Nucleus accumbens (tissue), 56 donors: Measurements from ENCODE around the gene SCD5.

ENCODE experiments used
- DNase-seq, 56 donors: peaks; one replicate each; lab custom pipeline; 2025; lab: John Stamatoyannopoulos, UW

Gene SCD5

GRCh38 chr4:82797405-82798111, 1.0 kb downstream of the SCD5 start:
- peak in 24 of 56 donors; percentile 24 to 68 (median 44) for DNase-seq

GRCh38 chr4:82797040-82797404, 1.6 kb downstream of the SCD5 start:
- peak in 16 of 56 donors; percentile 22 to 65 (median 48) for DNase-seq

GRCh38 chr4:82792912-82793649, 5.5 kb downstream of the SCD5 start:
- peak in 9 of 56 donors; percentile 15 to 58 (median 34) for DNase-seq

- no peak for DNase-seq
Measured at GRCh38 chr4:82791179-82791578, 7.4 kb downstream of the SCD5 start.

- DNase-seq, result no peak
Measured at GRCh38 chr4:82790060-82790660, 8.4 kb downstream of the SCD5 start.

DNA sequence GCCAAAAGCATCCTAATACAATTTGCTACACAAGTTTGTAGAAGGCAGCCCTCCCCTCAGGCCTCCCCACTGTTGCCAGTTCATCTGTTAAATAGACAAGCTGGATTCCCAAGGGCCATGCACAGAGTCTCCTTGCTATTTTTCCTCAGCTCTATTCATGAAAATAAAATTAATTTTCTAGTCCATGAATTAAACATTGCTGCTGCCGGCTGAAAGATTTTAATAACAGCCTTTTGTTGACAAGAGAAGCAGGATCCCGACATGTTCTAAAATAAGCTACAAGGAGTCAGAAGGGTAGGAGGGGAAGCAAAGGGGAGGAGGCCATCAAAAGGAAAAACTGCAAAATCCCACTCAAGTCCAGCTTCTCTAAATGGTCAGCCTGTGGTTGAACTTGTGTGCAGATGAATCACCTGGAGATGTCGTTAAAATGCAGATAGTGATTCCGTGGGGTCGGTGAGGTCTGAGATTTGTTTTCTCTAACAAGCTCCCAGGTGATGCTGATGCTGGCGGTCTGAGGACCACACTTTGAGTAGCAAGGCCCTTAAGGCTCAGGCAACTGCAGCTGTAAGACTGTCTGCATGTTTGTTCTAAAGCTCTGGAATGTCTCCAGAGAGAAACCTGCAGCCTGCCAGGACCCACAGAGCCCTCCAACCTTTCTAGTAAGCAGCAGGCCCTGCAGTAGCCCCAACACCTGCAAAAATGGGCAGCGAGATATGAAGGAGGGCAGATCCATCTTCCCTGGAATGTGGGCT, 9.4 kb downstream of the SCD5 start:
- DNase-seq, result no peak

DNA sequence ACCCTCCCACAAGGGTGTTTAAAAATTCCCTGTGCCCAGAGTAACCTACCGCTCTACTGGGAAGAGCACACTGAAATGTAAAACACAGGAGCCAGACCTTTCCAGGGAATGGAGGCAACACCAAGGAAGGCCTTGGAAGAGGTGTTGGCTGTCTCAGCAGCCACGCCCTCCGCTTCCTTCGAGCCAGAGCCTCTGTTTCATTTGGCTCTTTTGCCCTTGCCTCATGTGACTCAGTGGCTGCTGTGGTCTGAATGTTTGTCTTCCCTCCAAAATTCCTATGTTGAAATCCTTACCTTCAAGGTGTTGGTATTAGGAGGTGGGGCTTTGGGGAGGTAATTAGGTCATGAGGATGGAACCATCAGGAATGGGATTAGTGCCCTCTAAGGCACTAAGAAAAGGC, 11.3 kb downstream of the SCD5 start:
- DNase-seq, result no peak

DNA sequence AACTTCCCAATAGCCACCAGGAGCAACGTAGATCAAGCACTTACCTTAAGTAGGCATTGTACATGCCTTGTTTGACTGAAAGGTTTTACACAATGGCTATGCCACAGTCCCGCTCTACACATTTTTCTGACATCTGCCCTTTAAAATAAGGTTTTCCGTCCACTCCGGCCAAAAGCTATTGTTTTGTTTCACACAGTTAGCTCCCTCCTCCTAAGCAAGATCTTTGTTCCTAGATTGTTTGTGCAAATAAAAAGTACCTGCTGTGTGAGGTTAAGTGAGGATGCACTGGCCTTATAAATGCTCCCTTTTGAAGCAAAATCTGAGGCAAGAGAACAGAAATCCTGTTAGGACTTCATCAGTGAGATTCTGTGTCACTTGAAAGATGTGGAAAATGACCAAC, 11.8 kb downstream of the SCD5 start:
- no peak for DNase-seq

- peak in 16 of 56 donors; percentile 7 to 74 (median 32) for DNase-seq
Measured at GRCh38 chr4:82785611-82786400, 12.8 kb downstream of the SCD5 start.

GRCh38 chr4:82784681-82785610, 13.7 kb downstream of the SCD5 start:
- peak in 6 of 56 donors; percentile 23 to 71 (median 36) for DNase-seq

- peak in 4 of 56 donors; percentile 14 to 30 (median 28) for DNase-seq
Measured at GRCh38 chr4:82782626-82783345, 15.8 kb downstream of the SCD5 start.

GRCh38 chr4:82780752-82781231, 17.8 kb downstream of the SCD5 start:
- peak in 46 of 56 donors; percentile 3 to 83 (median 42) for DNase-seq

DNA sequence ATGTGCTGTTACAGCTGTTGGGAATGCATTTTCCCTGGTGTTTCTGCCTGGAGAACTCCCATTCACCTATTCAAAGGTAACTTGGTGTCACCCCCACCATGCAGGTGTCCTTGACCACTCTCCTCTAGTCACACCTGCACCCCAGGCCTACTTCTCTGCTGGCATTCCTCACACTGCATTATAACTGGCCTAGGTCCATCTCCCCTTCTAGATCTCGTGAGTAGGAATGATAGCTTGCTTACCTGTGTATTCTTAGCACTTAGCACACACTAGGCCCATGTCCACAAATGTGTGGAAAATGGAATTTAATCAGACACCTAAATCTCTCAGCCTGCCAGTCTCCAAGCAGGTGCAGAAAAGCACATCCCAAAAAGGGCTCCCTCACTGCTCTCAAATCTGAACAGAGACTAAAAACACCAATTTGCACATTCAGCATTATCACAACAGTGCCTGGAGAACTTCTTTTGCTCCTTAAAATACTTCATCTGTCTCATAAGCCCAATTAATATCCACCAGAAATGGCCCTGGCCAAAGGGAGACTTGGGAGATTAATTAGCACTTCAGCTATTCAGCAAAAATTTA, 18.3 kb downstream of the SCD5 start:
- no peak for DNase-seq

GRCh38 chr4:82779032-82779431, 19.6 kb downstream of the SCD5 start:
- no peak for DNase-seq

GRCh38 chr4:82777857-82778525, 20.6 kb downstream of the SCD5 start:
- DNase-seq, result no peak

- DNase-seq, result no peak
Measured at GRCh38 chr4:82776925-82777542, 21.6 kb downstream of the SCD5 start.

GRCh38 chr4:82775243-82775642, 23.4 kb downstream of the SCD5 start:
- DNase-seq, result no peak
